Measurements from ENCODE around the gene SPG7. TPM values are rescaled to one million over a fixed set of nuclear protein-coding genes. Genes with fewer than 3 reads are reported as not detected.

SPG7 gene
- total RNA-seq, 1 experiment from 2014 or later: 119 TPM

GRCh38 chr16:89579351-89579750 lies 71.1 kb downstream of the SPG7 start:
- Histone ChIP-seq H3K23ac (ENCODE audit: insufficient read length, low read depth, low read length) (no peak overlapping the region), H3K23me2 (ENCODE audit: insufficient read length, low read depth, low read length, poor library complexity, severe bottlenecking) (peaks cover 11% of the 10 kb centered on the region), H4K20me1 (ENCODE audit: control insufficient read depth, insufficient read depth, insufficient read length) (no peaks in the 10 kb centered on the region), H2BK120ac (ENCODE audit: low read depth, low read length, poor library complexity, severe bottlenecking) (no peak overlapping the region), H4K5ac (ENCODE audit: insufficient read length, low read depth, low read length) (no peak overlapping the region), H2AFZ (ENCODE audit: low read length) (no peak overlapping the region), H3K4me2 (ENCODE audit: insufficient read depth, insufficient read length, low read length) (no peak overlapping the region), H3K79me1 (ENCODE audit: insufficient read depth, low read depth, low read length, poor library complexity, severe bottlenecking) (no peaks in the 10 kb centered on the region), H3K9me3 (ENCODE audit: control insufficient read depth, low read depth, low read length) (no peaks in the 10 kb centered on the region), H3K27ac (ENCODE audit: insufficient read length, low read depth, low read length) (no peak overlapping the region), H4K91ac (ENCODE audit: insufficient read length, low read depth, low read length) (no peak overlapping the region), H3K56ac (ENCODE audit: insufficient read length, low read depth, low read length) (no peak overlapping the region), H3K27me3 (ENCODE audit: insufficient read depth, low read length) (peaks cover 3% of the 10 kb centered on the region; the same call in 1 of the 2 replicates), H3T11ph (ENCODE audit: low read length) (no peak overlapping the region), H2BK12ac (ENCODE audit: insufficient read length, low read depth, low read length) (no peak overlapping the region), H4K8ac (replicated peaks; ENCODE audit: insufficient read length, low read depth, low read length) (no peak overlapping the region), H2AK5ac (ENCODE audit: insufficient read length, low read length) (no peak overlapping the region), H3K18ac (ENCODE audit: insufficient read length, low read depth, low read length) (no peak overlapping the region), H2BK20ac (ENCODE audit: low read depth, low read length, poor library complexity, severe bottlenecking) (no peak overlapping the region), H2BK5ac (ENCODE audit: insufficient read length, low read length) (no peak overlapping the region), H3K14ac (ENCODE audit: insufficient read depth, low read length) (no peak overlapping the region), H3K4me1 (ENCODE audit: insufficient read depth, low read length) (no peaks in the 10 kb centered on the region), H3K9ac (ENCODE audit: extremely low read depth, insufficient read length, low read length) (no peak overlapping the region), H3K4ac (ENCODE audit: low read depth, low read length) (no peak overlapping the region), H2BK15ac (ENCODE audit: low read depth, low read length) (no peak overlapping the region), H3K79me2 (ENCODE audit: insufficient read depth, low read length) (no peaks in the 10 kb centered on the region)
- no peak for TF ChIP-seq CTCF (conservative IDR thresholded peaks at IDR 0.05)
- Mint-ChIP-seq H3K4me1 (no peaks in the 10 kb centered on the region), H3K27me3 (ENCODE audit: low read depth) (peaks cover 40% of the 10 kb centered on the region), H3K36me3 (ENCODE audit: insufficient read depth in 1 of 3, low read depth in 3 of 3) (peaks cover 0 to 6% (median 4%) of the 10 kb centered on the region in 3 experiments; a peak in 5 of 7 replicates), H3K4me3 (no peak overlapping the region), H3K27ac (no peak overlapping the region), H3K9me3 (no peaks in the 10 kb centered on the region)
- no CpG with 5 or more reads among the region's 15 CpGs for WGBS (ENCODE audit: extremely low coverage, insufficient read length, low lambda C conversion rate)
- DNase-seq: no peak
